MM.1S (cell line): Measurements from ENCODE around the gene ACOXL.
"Not testable (repeated sequence)": the region's sequence is repeated elsewhere in the genome, so short reads cannot be mapped to it uniquely, and the experiment has no call there.

Experiments
- EZH2 ChIP-seq: fragments of 300-600 bp; sonication (generic); optimal IDR thresholded peaks from 2 replicates; pipeline ENCODE3; 2017; ENCODE audit warnings: low read depth, mild to moderate bottlenecking, antibody characterized with exemption, low read length, mixed read lengths
- EZH2phosphoT487 ChIP-seq: fragments of 300-600 bp; sonication (generic); IDR thresholded peaks from 2 replicates; pipeline ENCODE4 v1.6.1; 2018; ENCODE audit warnings: antibody characterized with exemption, low read length
- TF ChIP-seq, protein P1 (sequence below): fragments of 300-600 bp; sonication (generic); IDR thresholded peaks from 2 replicates; pipeline ENCODE4 v1.5.1; 2016; ENCODE audit warnings: antibody characterized with exemption, low read length, mixed read lengths

DNA sequence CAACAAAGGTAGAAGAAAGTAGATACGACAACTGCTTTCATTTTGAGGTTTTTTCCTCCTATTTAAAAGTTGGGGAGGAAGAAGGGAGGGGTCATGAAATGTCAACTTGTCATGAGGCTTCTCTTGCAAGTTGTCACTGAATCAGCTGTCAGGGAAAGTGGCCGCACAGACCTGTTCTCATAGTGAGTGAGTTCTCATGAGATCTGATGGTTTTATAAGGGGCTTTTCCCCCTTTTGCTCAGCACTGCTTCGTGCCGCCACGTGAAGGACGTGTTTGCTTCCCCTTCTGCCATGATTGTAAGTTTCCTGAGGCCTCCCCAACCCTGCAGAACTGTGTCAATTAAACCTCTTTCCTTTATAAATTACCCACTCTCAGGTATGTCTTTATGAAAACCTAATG lies 312.9 kb downstream of the ACOXL start:
- TF ChIP-seq, protein P1, sequence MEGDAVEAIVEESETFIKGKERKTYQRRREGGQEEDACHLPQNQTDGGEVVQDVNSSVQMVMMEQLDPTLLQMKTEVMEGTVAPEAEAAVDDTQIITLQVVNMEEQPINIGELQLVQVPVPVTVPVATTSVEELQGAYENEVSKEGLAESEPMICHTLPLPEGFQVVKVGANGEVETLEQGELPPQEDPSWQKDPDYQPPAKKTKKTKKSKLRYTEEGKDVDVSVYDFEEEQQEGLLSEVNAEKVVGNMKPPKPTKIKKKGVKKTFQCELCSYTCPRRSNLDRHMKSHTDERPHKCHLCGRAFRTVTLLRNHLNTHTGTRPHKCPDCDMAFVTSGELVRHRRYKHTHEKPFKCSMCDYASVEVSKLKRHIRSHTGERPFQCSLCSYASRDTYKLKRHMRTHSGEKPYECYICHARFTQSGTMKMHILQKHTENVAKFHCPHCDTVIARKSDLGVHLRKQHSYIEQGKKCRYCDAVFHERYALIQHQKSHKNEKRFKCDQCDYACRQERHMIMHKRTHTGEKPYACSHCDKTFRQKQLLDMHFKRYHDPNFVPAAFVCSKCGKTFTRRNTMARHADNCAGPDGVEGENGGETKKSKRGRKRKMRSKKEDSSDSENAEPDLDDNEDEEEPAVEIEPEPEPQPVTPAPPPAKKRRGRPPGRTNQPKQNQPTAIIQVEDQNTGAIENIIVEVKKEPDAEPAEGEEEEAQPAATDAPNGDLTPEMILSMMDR, result not testable (repeated sequence)
- not testable (repeated sequence) for TF ChIP-seq EZH2, EZH2phosphoT487
